Measurements from ENCODE around the gene OPRD1.

- no peak for TF ChIP-seq CTCF (conservative IDR thresholded peaks at IDR 0.05; ENCODE audit: low read length)
- no peak for TF ChIP-seq EZH2phosphoT487 (IDR thresholded peaks at IDR 0.05; ENCODE audit: borderline replicate concordance)
Observed at GRCh38 chr1:28766532-28767183, 45.3 kb upstream of the OPRD1 start.

All from Loucy (cell line).